ENCODE data around the gene EEA1. TPM values are rescaled to one million over a fixed set of nuclear protein-coding genes. Genes with fewer than 3 reads are reported as not detected.

EEA1 gene
- total RNA-seq, 4 donors from 2014 or later: 13.2 to 78.4 (median 25.3) TPM

DNA sequence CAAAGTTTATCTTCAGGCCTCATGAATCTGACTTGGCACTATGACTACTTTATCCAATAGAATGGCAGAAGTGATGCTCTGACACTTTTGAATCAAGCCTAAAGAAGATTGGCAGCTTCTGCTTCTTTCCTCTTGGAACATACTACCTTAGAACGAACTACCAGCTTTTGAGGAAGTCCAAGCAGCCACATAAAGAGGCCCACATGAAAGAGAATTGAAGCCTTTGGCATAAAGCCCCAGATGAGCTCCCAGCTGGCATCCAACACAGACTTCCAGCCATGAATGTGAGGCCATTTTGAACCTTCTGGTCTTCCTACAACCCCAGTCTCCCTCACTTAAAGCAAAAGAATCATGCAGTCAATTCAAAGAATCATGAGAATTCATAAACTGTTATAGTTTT lies 65.8 kb downstream of the EEA1 start:
- Histone ChIP-seq H3K4me1 (no peaks in the 10 kb centered on the region), H3K9me3 (no peaks in the 10 kb centered on the region), H3K36me3 (peaks cover 0 to 10% (median 0%) of the 10 kb centered on the region in 3 donors), H3K4me3 (no peak overlapping the region), H3K27me3 (no peaks in the 10 kb centered on the region), H3K27ac (no peak overlapping the region)
- DNase-seq: no peak
- TF ChIP-seq POLR2A (IDR thresholded peaks at IDR 0.05): no peak

DNA sequence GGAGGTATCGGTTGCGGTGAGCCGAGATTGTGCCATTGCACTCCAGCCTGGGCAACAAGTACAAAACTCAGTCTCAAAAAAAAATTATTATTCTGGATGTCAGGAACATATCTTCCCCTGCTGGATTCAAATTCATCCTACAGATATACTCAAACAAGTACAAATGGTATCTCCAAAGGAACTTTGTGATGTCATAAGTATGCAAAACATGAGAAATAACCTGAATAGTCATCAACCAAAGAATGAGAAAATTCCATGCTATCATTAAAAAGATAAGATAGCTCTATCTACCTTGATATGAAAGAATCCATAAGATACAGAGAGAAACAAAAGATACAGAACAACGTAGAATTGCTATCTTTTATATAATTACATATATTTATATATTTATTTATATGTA lies 67.7 kb downstream of the EEA1 start:
- TF ChIP-seq POLR2A (IDR thresholded peaks at IDR 0.05): no peak
- Histone ChIP-seq H3K9me3 (no peaks in the 10 kb centered on the region), H3K36me3 (peaks cover 0 to 27% (median 0%) of the 10 kb centered on the region in 3 donors), H3K4me1 (no peaks in the 10 kb centered on the region), H3K4me3 (no peak overlapping the region), H3K27ac (no peak overlapping the region), H3K27me3 (no peaks in the 10 kb centered on the region)
- no peak for DNase-seq

DNA sequence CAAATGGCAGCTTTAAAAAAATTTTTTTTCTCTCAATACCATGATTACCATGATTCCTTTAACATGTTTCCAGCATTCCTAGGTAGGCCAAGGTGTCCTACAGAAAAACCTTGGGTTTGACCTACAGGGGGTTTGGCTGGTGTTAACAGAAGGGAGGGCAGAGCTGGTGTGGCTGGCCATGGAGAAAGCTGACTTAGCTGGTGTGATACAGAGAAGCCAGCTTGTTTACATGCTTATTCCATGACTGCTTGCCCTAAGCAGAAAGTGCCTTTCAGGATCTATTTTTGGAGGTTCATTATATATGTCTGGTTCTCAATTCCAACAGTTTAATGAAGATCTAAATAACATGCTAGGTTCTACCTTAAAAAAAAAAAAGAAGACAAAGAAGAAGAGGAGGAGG lies 68.6 kb downstream of the EEA1 start:
- H3K27ac ChIP-seq: no peak overlapping the region
- DNase-seq: no peak

DNA sequence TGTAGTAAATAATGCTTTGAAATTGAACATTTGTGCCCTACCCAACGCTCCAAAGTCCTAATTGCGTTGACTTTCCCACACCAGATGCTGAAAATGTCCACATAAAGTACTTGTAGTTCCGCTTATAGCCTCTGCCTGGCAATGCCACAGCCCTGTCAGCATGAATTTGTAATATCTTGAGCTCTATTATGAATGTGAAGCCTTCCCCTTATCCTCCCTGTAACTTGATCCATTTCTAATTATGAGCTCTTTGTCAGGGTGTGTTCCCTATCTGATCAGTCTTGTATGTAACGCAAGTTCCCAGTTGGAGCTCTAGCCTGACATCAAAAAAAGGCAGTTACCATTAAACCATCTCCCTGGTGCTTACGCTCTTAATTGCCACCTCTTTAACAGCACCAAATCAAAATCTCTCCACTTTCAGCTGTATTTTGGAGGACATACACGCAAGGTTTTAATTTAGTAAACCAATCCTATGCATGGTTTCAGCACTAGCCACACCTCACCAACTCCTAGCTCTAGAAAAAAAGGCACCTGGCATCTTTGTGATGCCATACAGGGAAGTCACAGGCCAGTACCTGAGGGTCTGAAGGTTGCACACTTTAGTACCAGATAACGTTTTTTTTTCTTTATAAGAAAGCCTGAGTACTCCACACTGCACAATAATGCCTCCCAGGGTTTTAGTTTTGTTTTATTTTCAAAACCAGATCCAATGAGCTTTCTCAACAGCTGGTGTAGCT lies 69.3 kb downstream of the EEA1 start:
- Histone ChIP-seq H3K4me3 (no peak overlapping the region), H3K36me3 (peaks cover 0 to 29% (median 0%) of the 10 kb centered on the region in 3 donors), H3K9me3 (no peaks in the 10 kb centered on the region), H3K27ac (no peak overlapping the region), H3K4me1 (no peaks in the 10 kb centered on the region), H3K27me3 (no peaks in the 10 kb centered on the region)
- TF ChIP-seq POLR2A (IDR thresholded peaks at IDR 0.05): no peak
- TF ChIP-seq, protein P1, sequence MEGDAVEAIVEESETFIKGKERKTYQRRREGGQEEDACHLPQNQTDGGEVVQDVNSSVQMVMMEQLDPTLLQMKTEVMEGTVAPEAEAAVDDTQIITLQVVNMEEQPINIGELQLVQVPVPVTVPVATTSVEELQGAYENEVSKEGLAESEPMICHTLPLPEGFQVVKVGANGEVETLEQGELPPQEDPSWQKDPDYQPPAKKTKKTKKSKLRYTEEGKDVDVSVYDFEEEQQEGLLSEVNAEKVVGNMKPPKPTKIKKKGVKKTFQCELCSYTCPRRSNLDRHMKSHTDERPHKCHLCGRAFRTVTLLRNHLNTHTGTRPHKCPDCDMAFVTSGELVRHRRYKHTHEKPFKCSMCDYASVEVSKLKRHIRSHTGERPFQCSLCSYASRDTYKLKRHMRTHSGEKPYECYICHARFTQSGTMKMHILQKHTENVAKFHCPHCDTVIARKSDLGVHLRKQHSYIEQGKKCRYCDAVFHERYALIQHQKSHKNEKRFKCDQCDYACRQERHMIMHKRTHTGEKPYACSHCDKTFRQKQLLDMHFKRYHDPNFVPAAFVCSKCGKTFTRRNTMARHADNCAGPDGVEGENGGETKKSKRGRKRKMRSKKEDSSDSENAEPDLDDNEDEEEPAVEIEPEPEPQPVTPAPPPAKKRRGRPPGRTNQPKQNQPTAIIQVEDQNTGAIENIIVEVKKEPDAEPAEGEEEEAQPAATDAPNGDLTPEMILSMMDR (IDR thresholded peaks at IDR 0.05): no peak
- DNase-seq: no peak

More for the DNA sequence above, 68.6 kb downstream of the EEA1 start:
- Histone ChIP-seq H3K4me1 (no peaks in the 10 kb centered on the region), H3K4me3 (no peak overlapping the region), H3K9me3 (no peaks in the 10 kb centered on the region), H3K36me3 (peaks cover 0 to 29% (median 0%) of the 10 kb centered on the region in 3 donors), H3K27me3 (no peaks in the 10 kb centered on the region)
- TF ChIP-seq, protein P1 (IDR thresholded peaks at IDR 0.05): no peak
- no peak for TF ChIP-seq POLR2A (IDR thresholded peaks at IDR 0.05)

DNA sequence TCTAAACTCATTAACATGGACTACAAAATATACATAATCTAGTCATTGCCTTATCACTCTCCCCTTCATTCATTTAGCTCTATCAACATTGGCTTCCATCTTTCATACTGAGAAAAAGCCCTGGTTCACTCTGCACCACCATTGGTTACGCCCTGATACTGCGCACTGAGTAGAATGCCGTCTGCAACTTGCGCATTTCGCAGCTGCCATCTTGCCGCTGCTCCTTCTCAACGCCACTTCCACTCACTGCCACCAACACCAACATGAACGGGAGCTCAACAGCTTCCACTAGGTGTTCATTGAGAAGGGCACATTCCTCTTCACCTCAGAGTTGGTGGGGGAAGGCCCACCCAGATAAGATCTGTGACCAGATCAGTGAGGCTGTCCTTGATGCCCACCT lies 71.3 kb downstream of the EEA1 start:
- Histone ChIP-seq H3K27me3 (no peaks in the 10 kb centered on the region), H3K36me3 (peaks cover 0 to 23% (median 0%) of the 10 kb centered on the region in 3 donors), H3K4me3 (no peak overlapping the region), H3K9me3 (no peaks in the 10 kb centered on the region), H3K4me1 (no peaks in the 10 kb centered on the region), H3K27ac (no peak overlapping the region)
- TF ChIP-seq, protein P1 (IDR thresholded peaks at IDR 0.05): no peak
- no peak for TF ChIP-seq POLR2A (IDR thresholded peaks at IDR 0.05)
- DNase-seq: no peak

DNA sequence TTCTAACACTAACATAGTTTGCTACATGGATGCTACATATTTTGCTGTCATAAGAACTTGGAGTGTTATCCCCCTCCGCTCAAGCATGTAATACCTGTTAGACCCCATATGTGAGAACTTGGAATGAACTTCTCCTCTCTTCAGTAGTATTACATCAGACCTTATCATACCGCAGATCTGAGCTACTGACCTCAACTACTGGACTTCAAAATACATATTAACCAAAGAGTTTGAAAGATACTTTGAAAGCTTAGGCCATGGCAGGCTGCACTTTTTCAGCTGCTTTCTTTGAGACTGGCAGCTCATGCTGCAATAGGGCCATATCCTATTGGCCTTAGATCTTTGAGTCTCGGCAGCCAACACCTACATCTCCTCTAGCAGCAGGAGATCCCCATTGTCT lies 74.8 kb downstream of the EEA1 start:
- H3K4me1 ChIP-seq: no peaks in the 10 kb centered on the region
- H3K36me3 ChIP-seq: peaks cover 0 to 32% (median 0%) of the 10 kb centered on the region in 3 donors
- no peak for DNase-seq
- H3K27ac ChIP-seq: no peak overlapping the region
- H3K27me3 ChIP-seq: no peaks in the 10 kb centered on the region
- H3K4me3 ChIP-seq: no peak overlapping the region
- H3K9me3 ChIP-seq: no peaks in the 10 kb centered on the region
- TF ChIP-seq, protein P1 (IDR thresholded peaks at IDR 0.05): no peak

All from Peyer's patch (tissue), 4 donors.